ENCODE data around the gene SLC2A1.

Gene SLC2A1

GRCh38 chr1:42981255-42981805, 22.7 kb upstream of the SLC2A1 start:
- in situ Hi-C loops (cut with HindIII; ENCODE audit: low sequenced_read_pairs), result no loop called here

- in situ Hi-C loops (cut with HindIII; ENCODE audit: low sequenced_read_pairs), result no loop called here
Observed at GRCh38 chr1:42979896-42980800, 21.5 kb upstream of the SLC2A1 start.

- in situ Hi-C loops (cut with HindIII; ENCODE audit: low sequenced_read_pairs), result no loop called here
Observed at GRCh38 chr1:42979036-42979430, 20.4 kb upstream of the SLC2A1 start.

- in situ Hi-C loops (cut with HindIII; ENCODE audit: low sequenced_read_pairs), result no loop called here
Observed at GRCh38 chr1:42978317-42979035, 19.8 kb upstream of the SLC2A1 start.

GRCh38 chr1:42977653-42978052, 19.0 kb upstream of the SLC2A1 start:
- in situ Hi-C loops (cut with HindIII; ENCODE audit: low sequenced_read_pairs), result no loop called here

- in situ Hi-C loops (cut with HindIII; ENCODE audit: low sequenced_read_pairs), result no loop called here
Observed at GRCh38 chr1:42975561-42976225, 17.0 kb upstream of the SLC2A1 start.

GRCh38 chr1:42974767-42975437, 16.2 kb upstream of the SLC2A1 start:
- in situ Hi-C loops (cut with HindIII; ENCODE audit: low sequenced_read_pairs), result no loop called here

- in situ Hi-C loops (cut with HindIII; ENCODE audit: low sequenced_read_pairs), result no loop called here
Observed at GRCh38 chr1:42973799-42974198, 15.1 kb upstream of the SLC2A1 start.

GRCh38 chr1:42973286-42973685, 14.6 kb upstream of the SLC2A1 start:
- in situ Hi-C loops (cut with HindIII; ENCODE audit: low sequenced_read_pairs), result no loop called here

GRCh38 chr1:42971841-42972291, 13.2 kb upstream of the SLC2A1 start:
- in situ Hi-C loops (cut with HindIII; ENCODE audit: low sequenced_read_pairs), result no loop called here

GRCh38 chr1:42970143-42970542, 11.5 kb upstream of the SLC2A1 start:
- in situ Hi-C loops (cut with HindIII; ENCODE audit: low sequenced_read_pairs), result no loop called here

- in situ Hi-C loops (cut with HindIII; ENCODE audit: low sequenced_read_pairs), result no loop called here
Observed at GRCh38 chr1:42968654-42969053, 10.0 kb upstream of the SLC2A1 start.

GRCh38 chr1:42966688-42967612, 8.3 kb upstream of the SLC2A1 start:
- in situ Hi-C loops (cut with HindIII; ENCODE audit: low sequenced_read_pairs), result no loop called here

GRCh38 chr1:42965378-42965777, 6.7 kb upstream of the SLC2A1 start:
- in situ Hi-C loops (cut with HindIII; ENCODE audit: low sequenced_read_pairs), result no loop called here

GRCh38 chr1:42964044-42964812, 5.6 kb upstream of the SLC2A1 start:
- in situ Hi-C loops (cut with HindIII; ENCODE audit: low sequenced_read_pairs), result no loop called here

GRCh38 chr1:42963378-42964043, 4.8 kb upstream of the SLC2A1 start:
- in situ Hi-C loops (cut with HindIII; ENCODE audit: low sequenced_read_pairs), result no loop called here

- in situ Hi-C loops (cut with HindIII; ENCODE audit: low sequenced_read_pairs), result no loop called here
Observed at GRCh38 chr1:42962641-42963377, 4.1 kb upstream of the SLC2A1 start.
